Measurements from ENCODE around the gene OCA2.

- TF ChIP-seq, protein P1, sequence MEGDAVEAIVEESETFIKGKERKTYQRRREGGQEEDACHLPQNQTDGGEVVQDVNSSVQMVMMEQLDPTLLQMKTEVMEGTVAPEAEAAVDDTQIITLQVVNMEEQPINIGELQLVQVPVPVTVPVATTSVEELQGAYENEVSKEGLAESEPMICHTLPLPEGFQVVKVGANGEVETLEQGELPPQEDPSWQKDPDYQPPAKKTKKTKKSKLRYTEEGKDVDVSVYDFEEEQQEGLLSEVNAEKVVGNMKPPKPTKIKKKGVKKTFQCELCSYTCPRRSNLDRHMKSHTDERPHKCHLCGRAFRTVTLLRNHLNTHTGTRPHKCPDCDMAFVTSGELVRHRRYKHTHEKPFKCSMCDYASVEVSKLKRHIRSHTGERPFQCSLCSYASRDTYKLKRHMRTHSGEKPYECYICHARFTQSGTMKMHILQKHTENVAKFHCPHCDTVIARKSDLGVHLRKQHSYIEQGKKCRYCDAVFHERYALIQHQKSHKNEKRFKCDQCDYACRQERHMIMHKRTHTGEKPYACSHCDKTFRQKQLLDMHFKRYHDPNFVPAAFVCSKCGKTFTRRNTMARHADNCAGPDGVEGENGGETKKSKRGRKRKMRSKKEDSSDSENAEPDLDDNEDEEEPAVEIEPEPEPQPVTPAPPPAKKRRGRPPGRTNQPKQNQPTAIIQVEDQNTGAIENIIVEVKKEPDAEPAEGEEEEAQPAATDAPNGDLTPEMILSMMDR (IDR thresholded peaks at IDR 0.05): no peak
- TF ChIP-seq POLR2A (IDR thresholded peaks at IDR 0.05) (no peak), EP300 (IDR thresholded peaks at IDR 0.05) (no peak)
Measured at GRCh38 chr15:28002867-28003266, 96.2 kb downstream of the OCA2 start.
